NAMALWA (cell line): ENCODE measurements around the gene CFAP299.

Experiments
- DNase-seq: peaks from one replicate; pipeline ENCODE4 v3.0.0-alpha.2; 2015; ENCODE audit warnings: low spot score

CFAP299 gene

DNA sequence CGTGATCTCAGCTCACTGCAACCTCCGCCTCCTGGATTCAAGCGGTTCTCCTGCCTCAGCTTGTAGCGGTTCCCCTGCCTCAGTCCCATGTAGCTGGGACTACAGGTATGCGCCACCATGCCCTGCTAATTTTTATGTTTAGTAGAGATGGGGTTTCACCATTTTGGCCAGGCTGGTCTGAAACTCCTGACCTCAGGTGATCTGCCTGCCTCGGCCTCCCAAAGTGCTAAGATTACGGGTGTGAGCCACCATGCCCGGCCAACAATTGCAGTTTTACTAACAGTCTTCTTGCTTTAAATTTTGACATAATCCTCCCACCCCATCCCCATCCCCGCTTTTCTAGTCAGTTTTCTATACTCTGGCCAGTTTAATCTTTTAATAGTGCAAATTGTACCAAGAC, 112.0 kb downstream of the CFAP299 start:
- DNase-seq: no peak

DNA sequence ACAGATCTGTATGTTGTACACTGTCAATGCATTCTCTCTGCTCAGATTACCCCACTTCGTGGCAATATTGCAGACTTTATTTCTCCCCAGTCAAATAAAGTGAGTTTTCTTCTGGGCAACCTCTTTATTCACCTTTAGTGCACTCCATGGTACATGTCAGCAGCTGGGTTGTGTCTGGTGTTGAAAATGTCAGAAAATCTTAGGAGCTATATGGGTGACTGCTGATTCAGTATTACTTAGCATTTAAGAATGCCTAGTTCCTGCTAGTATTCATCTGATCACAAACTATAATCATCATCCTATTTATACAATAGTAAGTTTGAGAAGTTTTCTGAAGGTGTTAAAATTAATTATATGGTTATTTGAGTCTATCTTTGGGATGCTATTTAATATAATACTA, 112.5 kb downstream of the CFAP299 start:
- DNase-seq: no peak

DNA sequence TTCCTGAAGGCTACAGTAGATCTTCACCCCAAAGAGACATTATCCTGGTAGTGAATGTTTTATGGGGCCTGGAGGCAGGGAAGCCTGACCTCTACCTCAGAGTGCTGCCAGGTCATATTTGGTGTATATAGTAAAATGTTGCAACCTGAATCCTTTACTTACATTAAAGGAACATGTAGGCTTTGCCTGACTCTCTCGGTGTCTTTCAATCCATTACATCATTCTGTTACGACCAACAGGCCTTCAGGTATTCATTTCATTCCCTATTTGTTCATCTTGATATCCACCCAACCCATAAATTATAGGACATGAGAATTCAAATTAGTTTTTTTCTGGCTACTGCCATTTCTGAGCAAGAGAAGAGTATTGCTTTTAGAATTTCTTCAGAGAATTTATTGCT, 116.5 kb downstream of the CFAP299 start:
- no peak for DNase-seq

DNA sequence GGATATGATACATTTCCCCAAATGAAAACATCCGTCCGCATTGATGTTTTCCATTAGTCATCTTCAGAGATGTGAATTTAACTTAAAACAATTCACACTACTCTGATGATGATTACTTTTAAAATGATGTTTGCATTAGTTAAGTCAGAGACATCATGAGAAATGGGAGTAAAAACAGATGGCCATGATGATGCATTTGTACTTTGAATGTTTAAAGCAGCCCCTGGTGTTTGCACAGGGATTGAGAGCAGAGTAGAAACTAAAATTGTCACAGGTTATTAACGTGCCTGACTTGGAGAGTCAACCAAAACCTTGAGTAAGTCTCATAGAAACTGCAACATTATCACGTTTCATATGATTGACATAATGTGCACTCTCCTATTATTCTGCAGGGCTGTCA, 117.2 kb downstream of the CFAP299 start:
- no peak for DNase-seq

DNA sequence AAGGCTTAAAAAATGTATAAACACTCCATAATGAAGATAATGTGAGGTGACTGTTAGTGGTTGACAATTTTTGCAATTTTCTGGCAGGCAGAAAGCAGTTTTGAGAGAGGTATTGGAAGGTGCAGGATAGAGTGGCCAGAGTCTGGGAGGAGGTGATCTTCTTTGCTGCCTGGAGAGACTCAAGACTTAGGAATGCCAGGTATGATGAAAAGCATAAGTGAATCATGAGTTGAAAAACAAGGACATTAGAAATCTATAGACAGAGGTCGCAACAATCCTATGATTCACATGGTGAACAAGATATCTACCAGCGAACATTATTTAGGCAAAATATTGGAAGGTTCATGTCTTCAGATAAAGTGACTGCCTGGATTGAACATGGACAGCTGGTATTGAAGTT, 118.5 kb downstream of the CFAP299 start:
- no peak for DNase-seq

DNA sequence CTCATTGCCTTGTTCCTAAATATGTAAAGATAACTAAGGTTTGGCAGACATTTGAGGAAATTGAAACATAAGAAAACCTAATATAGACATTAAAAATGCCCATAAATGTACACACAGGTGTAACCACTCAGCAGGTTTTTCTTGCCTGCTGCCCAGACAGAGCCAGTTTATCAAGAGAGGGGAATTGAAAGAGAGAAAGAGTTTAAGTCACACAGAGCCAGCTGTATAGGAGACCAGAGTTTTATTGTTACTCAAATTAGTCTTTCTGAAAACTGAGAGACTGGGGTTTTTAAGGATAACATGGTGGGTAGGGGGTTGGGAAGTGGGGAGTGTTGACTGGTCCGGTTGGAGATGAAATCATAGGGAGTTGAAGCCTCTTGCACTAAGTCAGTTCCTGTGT, 119.0 kb downstream of the CFAP299 start:
- no peak for DNase-seq

DNA sequence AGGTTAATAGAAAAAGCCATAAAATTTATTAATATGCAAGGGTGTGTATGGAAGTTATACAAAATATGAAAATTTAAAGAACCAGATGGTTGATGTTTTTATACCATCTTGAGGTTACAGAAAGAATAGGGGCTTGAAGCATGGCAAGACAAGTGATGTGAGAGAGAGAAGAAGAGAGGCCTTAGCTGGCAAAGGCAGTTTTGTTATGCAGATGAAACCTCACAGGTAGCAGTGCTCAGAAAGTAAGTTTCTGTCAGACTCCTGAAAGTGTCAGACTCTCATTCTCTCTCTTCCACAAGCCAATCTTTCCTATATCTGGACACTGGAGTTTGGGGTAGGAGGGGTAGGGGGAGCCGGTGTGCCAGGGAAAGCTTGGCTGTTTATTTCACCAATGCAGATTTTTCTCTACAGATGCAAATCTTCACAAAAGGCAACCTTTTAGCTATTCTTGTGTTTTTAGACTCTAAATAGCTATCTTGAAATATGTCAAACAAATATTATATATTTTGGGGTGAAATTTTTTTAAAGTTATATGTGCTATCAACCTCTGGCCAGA, 124.5 kb downstream of the CFAP299 start:
- DNase-seq: no peak

DNA sequence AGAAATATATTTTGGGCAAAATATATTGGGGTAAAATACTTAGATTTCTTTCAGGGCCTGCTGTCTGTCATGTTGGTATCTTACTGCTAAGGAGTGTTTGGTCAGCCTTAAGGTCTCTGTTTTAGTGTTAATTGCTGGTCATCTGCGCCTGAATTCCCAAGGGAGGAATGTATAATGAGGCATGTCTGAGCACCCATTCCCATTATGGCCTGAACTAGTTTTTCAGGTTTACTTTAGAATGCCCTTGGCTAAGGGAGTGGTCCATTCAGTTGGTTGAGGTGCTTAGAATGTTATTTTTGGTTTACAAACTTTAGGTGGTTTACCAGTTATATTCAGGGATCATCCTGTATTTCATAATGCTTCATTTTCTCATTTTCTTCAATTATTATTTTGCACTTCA, 125.9 kb downstream of the CFAP299 start:
- no peak for DNase-seq

DNA sequence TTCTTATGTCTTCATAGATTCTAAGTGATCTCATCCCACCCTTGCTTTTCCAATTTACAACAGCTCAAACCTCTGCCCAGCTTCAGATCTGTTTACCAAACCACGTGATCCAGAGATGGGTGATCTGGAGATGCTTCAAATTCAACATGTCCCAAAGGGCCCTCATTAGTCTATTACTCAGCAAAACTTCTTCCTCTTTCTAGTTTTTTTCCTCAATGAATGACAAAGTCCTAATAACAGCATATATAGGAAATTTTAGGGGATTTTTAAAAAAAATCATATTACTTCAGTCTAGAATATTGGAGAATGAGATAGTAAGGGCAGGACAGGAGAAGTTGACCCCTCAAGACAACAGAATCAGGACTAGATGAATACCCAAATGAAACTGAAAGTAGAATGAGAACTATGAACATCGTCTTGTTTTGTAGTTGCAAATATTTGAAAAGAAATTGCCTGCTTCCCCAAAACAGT, 127.1 kb downstream of the CFAP299 start:
- peak; percentile 26 for DNase-seq

DNA sequence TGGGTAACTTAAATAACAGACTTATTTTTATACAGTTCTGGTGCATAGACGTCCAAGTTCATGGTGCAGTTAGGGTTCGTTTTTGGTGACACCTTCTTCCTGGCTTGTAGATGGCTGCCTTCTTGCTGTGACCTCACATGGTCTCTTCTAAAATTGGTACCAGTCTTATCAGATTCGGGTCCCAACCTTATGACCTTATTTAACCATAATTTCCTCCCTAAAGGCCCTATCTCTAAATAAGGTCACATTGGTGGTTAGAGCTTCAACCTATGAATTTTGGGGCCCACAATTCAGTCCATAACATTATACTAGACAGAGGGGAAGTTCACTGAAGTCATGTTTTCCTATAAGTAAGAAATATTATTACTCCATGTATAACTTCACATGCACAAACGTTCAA, 128.0 kb downstream of the CFAP299 start:
- DNase-seq: no peak

DNA sequence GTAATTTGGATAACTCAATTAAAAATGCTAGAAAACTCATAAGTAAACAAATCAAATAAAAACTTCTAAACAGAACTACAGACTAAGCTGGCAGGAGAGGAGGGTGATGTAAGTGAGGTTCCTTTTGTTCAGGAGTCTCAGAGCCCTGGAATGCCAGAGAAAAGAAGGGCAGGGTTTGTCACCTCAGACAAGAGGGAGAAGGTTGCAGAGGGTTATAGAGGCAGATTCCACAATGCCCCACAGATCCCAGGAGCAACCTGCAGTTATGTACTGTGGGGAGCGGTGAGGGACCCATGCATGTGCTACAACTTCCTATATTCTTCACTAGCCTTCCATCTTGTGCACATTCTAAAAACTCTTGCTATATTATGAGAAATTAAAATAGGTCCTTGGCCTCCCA, 129.7 kb downstream of the CFAP299 start:
- no peak for DNase-seq

DNA sequence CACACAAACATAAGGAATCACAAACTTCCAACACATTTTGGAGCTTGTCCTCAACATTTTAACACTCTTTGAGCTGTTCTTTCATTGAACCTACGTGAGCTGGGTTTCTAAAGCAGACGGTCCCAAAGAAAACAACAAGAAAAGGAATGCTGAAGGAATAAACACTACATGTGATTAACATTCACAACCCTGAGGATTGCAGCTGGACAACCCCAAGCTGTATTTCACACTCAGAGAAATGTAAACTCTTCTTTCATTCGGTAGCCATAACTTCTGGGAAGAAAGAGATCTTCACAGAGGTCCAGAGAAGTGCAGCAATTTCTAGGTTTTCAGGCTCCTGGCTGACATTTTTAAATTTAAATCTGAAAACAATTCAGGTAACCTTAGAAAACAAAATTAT, 130.2 kb downstream of the CFAP299 start:
- DNase-seq: no peak

DNA sequence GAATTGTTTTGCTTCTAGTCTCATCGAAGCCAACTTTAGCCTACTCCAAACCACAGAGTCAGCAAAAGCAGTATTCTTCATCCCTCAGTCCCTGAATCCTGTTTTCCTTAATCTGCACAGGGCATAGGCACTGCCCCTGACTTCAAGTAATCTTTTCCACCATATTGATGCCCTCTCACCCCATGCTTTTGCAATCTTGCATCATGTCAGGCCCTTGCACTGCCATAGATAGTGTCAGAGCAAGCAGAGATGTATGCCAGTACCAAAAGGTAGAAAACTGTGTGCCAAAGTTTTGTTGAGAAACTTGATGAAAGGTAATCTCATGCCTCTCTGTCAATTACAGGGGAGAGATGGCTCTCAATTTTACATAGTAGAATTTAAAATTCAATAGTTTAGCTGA, 131.1 kb downstream of the CFAP299 start:
- no peak for DNase-seq

DNA sequence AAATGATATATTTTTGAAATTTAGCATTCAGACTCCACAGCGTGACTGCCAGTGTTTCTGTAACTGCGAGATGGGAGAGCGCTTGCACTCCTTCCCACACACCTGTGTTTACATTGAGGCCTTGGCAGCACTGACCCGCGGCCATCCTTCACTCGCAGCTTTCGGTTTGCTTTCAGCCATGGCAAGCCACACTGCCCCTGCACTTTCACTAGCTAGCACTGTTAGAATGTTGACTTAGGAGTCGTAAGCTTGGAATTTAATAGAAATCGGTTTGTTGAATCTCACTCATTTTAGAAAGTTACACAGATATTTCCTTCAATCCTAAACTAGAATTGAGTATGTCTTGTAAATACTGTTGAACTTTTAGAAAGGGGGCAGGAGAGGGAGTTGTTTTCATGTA, 136.2 kb downstream of the CFAP299 start:
- no peak for DNase-seq

DNA sequence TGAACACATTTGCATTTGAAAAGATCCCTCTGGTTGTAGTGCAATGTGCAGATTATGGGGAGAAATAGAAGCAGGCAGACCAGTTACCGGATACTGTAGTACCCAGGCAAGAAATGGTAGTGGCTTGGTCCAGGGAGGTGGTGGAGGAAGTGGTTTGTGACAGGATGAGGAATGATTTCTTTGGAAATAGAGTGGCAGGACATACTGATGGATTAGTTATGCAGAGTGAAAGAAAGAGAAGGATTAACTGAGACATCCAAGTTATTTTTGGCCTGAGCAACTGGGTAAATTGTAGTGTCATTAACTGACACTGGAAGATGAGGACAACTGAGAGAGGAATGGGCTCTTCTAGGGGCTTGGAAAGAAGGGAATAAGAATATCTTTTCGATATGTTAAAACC, 139.7 kb downstream of the CFAP299 start:
- DNase-seq: no peak

DNA sequence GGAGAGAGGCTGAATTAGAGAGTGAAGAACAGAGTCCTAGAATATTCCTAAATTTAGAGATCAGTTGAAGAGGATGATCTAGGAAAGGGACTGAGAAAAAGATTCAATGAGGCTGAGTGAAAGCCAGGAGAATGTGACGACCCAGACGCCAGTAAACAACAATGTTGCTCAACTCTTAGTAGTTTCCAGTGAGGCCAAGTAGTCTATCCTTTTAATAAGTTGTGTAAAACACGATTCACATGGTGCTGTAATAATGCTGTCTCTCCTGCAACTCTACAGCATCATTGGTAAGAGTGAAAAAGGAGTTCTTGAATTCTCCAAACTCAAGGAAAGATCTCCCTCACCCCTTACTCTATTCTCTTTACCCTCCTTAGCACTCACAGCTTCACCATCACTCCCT, 140.3 kb downstream of the CFAP299 start:
- DNase-seq: no peak

DNA sequence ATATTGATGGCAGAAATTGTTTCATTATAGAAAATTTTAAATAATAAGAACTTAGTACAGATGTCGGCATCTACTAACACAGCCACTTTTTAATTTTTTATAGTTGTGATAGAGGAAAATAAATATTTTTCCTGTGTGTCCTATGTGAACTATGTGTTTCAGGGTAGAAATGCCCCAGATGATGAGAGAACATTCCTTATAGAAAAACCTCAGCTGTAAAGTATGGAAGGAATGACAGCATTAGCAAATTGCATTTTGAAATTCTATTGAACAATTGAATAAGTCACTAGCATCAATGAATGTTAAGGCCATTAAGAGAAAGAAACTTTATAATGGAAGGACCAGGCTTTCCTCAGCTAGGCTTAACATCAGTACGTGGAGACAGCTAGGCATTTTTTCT, 149.2 kb downstream of the CFAP299 start:
- no peak for DNase-seq

DNA sequence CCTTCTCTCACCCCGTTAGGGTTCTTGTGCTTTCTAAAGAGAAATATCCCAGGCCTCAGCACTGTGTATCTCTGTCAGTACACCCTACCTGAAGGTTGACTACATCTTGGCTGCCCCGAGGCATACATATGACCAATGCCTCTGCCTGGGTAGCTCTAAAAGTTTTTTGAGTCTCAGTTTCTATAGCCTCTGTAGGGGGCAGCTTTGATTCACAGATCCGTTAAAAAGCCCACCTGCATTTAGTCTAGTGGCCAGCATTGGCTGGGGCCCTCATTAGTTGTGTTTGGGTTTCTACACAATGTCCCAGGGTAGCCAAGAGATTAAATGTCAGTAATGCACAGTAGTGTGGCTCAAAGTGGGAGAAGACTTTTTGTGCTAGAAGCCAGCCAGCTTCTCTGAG, 151.1 kb downstream of the CFAP299 start:
- DNase-seq: no peak

DNA sequence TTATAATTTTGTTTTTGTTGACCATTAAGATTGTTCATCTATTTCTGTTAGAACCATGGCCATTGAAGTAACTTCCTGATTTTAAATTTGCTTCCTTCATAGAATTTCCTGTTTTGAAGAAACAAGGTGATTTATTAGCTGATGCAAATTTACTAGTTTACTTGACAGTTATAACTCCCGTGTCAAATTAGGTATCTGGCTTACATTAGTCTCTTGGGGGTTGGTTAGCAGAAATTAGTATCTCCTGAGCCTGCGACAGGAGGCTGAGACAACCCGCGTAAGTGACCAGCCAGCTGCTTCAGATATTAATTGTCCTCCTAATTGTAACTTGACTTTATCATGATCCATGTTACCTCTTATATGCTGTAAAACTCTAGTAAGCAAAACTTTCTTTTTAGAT, 154.3 kb downstream of the CFAP299 start:
- peak; percentile 82 for DNase-seq

DNA sequence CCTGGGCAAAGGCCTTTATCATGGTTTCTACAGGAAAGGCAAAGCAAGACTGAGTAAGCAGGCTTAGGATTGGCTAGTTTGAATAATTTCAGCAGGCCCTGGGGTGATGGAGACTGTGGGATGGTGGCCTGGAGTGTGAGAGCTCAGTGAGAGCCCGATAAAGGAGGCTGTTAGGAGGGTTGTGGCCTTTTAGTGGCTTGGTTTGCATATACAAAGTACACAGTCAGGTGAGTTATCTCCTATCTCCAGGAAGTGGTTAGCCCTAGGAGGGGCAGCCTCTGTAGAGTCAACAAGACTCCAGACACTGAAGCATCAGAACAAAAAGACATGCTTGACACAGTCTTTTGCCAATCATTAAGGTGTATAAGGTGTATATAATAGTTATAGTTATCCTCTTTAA, 157.2 kb downstream of the CFAP299 start:
- no peak for DNase-seq

DNA sequence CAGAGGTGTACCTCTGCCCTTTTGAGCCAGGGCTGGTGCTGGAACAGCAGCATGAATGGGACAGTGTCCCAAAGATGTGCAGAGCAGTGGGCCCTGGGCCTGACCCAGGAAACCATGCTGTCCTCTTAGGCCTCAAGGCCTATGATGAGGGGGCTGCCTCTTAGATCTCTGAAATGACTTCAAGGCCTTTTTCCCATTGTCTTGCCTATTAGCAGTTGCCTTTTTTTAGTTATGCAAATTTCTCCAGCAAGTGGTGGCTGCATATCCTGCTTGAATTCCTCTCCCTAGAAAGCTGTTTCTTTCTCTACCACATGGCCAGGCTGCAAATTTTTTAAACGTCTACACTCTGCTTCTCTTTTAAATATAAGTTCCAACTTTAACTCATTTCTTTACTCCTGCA, 160.3 kb downstream of the CFAP299 start:
- DNase-seq: no peak

DNA sequence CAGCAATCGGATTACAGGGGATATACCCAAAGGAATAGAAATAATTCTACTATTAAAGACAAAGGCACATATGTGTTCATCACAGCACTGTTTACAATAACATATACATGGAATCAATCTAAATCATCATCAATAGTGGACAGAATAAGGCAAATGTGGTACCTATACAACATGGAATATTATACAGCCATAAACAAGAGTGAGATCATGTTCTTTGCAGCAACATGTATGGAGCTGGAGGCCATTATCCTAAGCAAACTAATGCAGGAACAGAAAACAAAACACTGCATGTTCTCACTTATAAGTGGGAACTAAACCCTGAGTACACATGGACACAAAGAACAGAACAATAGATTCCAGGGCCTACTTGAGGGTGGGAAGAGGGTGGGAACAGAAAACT, 163.2 kb downstream of the CFAP299 start:
- DNase-seq: no peak

DNA sequence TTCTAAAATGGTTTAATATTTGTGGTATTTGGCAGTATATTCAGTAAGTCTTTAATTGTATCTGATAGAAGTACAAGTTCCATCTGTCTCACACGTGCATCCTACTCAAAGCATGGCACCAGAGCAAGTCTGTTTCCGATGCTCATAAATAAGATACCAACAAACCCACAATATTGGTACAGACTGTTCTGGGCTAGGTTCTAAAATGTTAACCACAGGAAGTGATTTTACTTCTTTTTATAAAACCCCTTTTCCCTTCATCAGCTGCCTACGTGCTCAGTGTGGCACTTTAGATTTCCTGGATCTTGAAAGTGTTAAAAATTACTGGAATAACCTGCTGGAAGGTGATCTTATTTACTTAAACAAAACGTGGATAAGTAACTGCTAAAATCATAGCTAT, 165.1 kb downstream of the CFAP299 start:
- DNase-seq: peak; percentile 62

DNA sequence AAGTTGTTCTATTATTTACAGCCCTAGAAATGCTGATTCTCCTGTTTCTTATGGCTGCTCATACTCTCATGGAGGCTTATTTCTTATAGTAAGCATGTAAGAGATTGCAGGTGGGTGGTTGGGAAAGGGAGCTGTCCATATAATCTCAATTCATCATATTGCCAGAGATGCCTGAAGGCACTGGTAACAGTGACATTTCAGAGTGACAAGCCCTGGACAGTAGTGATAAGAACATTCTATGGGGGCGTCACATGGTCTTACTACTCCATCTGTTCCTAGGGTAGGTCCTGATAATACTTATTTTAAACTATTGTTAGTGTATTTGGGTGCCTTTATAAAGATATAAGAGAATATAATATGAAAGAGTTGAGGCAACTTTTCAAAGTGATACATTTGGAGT, 171.5 kb downstream of the CFAP299 start:
- peak; percentile 26 for DNase-seq

DNA sequence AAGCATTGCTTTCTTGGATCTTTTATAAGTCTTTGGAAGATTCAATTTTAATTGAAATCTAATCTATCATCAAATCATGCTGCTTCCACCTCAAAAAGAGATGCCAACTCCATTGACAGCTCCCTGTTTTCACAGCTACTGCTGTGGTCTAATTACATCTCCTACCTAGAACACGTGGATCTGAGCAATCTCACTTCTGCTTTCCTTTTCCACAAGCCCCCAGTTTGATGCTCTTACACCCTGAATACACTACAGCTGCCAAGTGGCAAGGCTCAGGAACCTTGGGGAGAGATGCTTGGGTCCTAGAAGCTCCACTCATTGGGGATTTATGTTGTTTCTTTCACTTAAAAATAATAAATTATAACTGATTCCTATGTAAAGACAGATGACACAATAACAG, 172.0 kb downstream of the CFAP299 start:
- peak; percentile 75 for DNase-seq
